SK-N-SH treated with all-trans-retinoic acid at 6 μM for 48 hours (cell line): ENCODE data around the gene FGD1.
A peak's percentile ranks its signal among the peaks of the same experiment; 100 is the strongest.

Experiments used
- ATAC-seq: fragments of 200-7000 bp; cut with Tn5 transposase; 3 replicates; pipeline ENCODE4 v1.9.1; 2020; ENCODE audit warnings: mild to moderate bottlenecking, moderate library complexity
- ARNTL ChIP-seq: fragments of 450-650 bp; formaldehyde crosslinking; IDR thresholded peaks from 2 replicates; pipeline ENCODE4 v1.5.0; 2020; ENCODE audit warnings: low read depth, mild to moderate bottlenecking, moderate library complexity, borderline replicate concordance
- BACH2 ChIP-seq: fragments of 250-450 bp; sonication (Bioruptor Pico); IDR thresholded peaks from 2 replicates; pipeline ENCODE4 v1.9.0; 2021; ENCODE audit warnings: mild to moderate bottlenecking, borderline replicate concordance
- CREB5 ChIP-seq: fragments of 250-450 bp; sonication (Bioruptor Pico); IDR thresholded peaks from 2 replicates; pipeline ENCODE4 v1.5.1; 2020; ENCODE audit warnings: low read depth, mild to moderate bottlenecking, moderate library complexity
- CSDC2 ChIP-seq: fragments of 250-450 bp; sonication (Bioruptor Pico); IDR thresholded peaks from 2 replicates; pipeline ENCODE4 v1.5.0; 2020; ENCODE audit warnings: mild to moderate bottlenecking, moderate library complexity
- ESRRG ChIP-seq: fragments of 250-450 bp; sonication (Bioruptor Pico); IDR thresholded peaks from 2 replicates; pipeline ENCODE4 v1.6.1; 2021; ENCODE audit warnings: mild to moderate bottlenecking
- GLIS3 ChIP-seq: fragments of 250-450 bp; sonication (Bioruptor Pico); IDR thresholded peaks from 2 replicates; pipeline ENCODE4 v1.5.0; 2020; ENCODE audit warnings: mild to moderate bottlenecking, moderate library complexity
- ISL1 ChIP-seq: fragments of 250-450 bp; sonication (Bioruptor Pico); IDR thresholded peaks from 2 replicates; pipeline ENCODE4 v2.1.2; 2022; ENCODE audit warnings: mild to moderate bottlenecking, moderate library complexity
- OSR1 ChIP-seq: fragments of 250-450 bp; sonication (Bioruptor Pico); IDR thresholded peaks from 2 replicates; pipeline ENCODE4 v1.8.0; 2022; ENCODE audit warnings: moderate library complexity, mild to moderate bottlenecking, inconsistent platforms
- POU6F1 ChIP-seq: fragments of 250-450 bp; sonication (Bioruptor Pico); IDR thresholded peaks from 2 replicates; pipeline ENCODE4 v1.8.0; 2021; ENCODE audit warnings: low read depth, mild to moderate bottlenecking, moderate library complexity, borderline replicate concordance
- PPARA ChIP-seq: fragments of 250-450 bp; sonication (Bioruptor Pico); IDR thresholded peaks from 2 replicates; pipeline ENCODE4 v1.5.0; 2020; ENCODE audit warnings: mild to moderate bottlenecking, borderline replicate concordance
- RARB ChIP-seq: fragments of 250-450 bp; sonication (Bioruptor Pico); IDR thresholded peaks from 2 replicates; pipeline ENCODE4 v1.8.0; 2021; ENCODE audit warnings: mild to moderate bottlenecking, moderate library complexity
- TCF4 ChIP-seq: fragments of 250-450 bp; sonication (Bioruptor Pico); IDR thresholded peaks from 2 replicates; pipeline ENCODE4 v1.8.0; 2021; ENCODE audit warnings: mild to moderate bottlenecking, moderate library complexity, borderline replicate concordance
- TOX ChIP-seq: fragments of 250-450 bp; sonication (Bioruptor Pico); IDR thresholded peaks from 2 replicates; pipeline ENCODE4 v1.8.0; 2021; ENCODE audit warnings: mild to moderate bottlenecking, moderate library complexity, borderline replicate concordance
- TSHZ2 ChIP-seq: fragments of 250-450 bp; sonication (Bioruptor Pico); IDR thresholded peaks from 2 replicates; pipeline ENCODE4 v1.5.0; 2020; ENCODE audit warnings: mild to moderate bottlenecking, moderate library complexity
- ZC3H10 ChIP-seq: fragments of 250-450 bp; sonication (Bioruptor Pico); IDR thresholded peaks from 2 replicates; pipeline ENCODE4 v1.5.1; 2021; ENCODE audit warnings: mild to moderate bottlenecking, moderate library complexity
- ZFP3 ChIP-seq: fragments of 250-450 bp; sonication (Bioruptor Pico); IDR thresholded peaks from 2 replicates; pipeline ENCODE4 v1.5.0; 2020; ENCODE audit warnings: mild to moderate bottlenecking, moderate library complexity
- ZFP30 ChIP-seq: fragments of 450-650 bp; formaldehyde crosslinking; IDR thresholded peaks from 2 replicates; pipeline ENCODE4 v1.5.0; 2022; ENCODE audit warnings: mild to moderate bottlenecking, moderate library complexity
- ZNF565 ChIP-seq: fragments of 450-650 bp; formaldehyde crosslinking; conservative IDR thresholded peaks from 2 replicates; pipeline ENCODE4 v1.5.0; 2020; ENCODE audit warnings: low read depth, mild to moderate bottlenecking, moderate library complexity
- ZNF8 ChIP-seq: fragments of 450-650 bp; formaldehyde crosslinking; IDR thresholded peaks from 2 replicates; pipeline ENCODE4 v1.5.0; 2020; ENCODE audit warnings: mild to moderate bottlenecking, moderate library complexity
- TF ChIP-seq, protein P1 (sequence below): fragments of 250-450 bp; sonication (Bioruptor Pico); IDR thresholded peaks from 2 replicates; pipeline ENCODE4 v1.8.0; 2020; ENCODE audit warnings: mild to moderate bottlenecking, moderate library complexity, borderline replicate concordance

The FGD1 gene

DNA sequence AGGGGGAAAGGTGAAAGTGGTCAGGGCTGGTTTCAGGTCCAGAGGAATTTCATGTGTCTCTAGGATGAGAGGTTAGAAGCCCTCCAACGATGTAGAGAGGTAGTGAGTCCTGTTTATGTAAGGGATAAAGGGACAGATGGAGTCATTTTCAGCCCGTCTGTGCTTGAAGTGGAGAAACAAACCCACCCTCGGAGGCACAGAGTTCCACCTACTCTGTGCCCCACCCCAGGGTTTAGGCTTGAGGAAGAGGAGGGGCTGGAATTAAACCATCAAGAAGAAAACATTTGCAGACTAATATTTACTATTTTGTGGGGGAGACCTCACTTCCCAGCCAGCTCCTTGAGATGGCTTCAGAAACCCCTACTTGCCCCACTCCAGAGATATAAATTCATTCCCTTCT is 33.1 kb upstream of the FGD1 start:
- no peak for ATAC-seq
- TF ChIP-seq PPARA (CRISPR knock-in tag) (no peak), RARB (CRISPR knock-in tag) (no peak), CSDC2 (CRISPR knock-in tag) (no peak), GLIS3 (CRISPR knock-in tag) (no peak), TCF4 (CRISPR knock-in tag) (no peak), ISL1 (CRISPR knock-in tag) (no peak), ZFP30 (CRISPR knock-in tag) (no peak), TSHZ2 (no peak), ARNTL (CRISPR knock-in tag) (no peak), ZFP3 (no peak), CREB5 (no peak), ZNF565 (CRISPR knock-in tag) (no peak)
- TF ChIP-seq, protein P1, sequence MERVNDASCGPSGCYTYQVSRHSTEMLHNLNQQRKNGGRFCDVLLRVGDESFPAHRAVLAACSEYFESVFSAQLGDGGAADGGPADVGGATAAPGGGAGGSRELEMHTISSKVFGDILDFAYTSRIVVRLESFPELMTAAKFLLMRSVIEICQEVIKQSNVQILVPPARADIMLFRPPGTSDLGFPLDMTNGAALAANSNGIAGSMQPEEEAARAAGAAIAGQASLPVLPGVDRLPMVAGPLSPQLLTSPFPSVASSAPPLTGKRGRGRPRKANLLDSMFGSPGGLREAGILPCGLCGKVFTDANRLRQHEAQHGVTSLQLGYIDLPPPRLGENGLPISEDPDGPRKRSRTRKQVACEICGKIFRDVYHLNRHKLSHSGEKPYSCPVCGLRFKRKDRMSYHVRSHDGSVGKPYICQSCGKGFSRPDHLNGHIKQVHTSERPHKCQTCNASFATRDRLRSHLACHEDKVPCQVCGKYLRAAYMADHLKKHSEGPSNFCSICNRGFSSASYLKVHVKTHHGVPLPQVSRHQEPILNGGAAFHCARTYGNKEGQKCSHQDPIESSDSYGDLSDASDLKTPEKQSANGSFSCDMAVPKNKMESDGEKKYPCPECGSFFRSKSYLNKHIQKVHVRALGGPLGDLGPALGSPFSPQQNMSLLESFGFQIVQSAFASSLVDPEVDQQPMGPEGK (CRISPR knock-in tag): no peak
- TF ChIP-seq, all 23 proteins: peak for 0

DNA sequence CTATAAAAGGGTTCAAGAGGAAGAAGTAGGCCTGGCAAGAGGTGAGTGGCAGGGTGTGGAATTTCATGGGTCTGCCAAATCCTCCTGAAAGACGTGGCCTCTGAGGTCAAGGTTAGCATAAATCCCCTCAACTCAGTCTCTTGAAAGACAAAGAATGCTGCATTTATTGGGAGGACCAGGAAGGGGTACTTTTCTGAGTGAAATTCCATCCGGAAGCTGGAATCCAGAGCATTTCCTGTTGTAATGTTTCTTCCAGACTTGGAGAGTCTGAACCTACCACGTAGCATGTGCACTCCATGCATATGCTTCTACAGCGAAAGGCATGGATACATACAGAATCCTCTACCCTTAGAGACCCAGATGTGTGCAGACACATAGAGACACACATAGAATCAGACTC is 13.4 kb upstream of the FGD1 start:
- no peak for TF ChIP-seq ZFP3
- no peak for TF ChIP-seq ZNF8 (CRISPR knock-in tag)
- TF ChIP-seq ZNF565 (CRISPR knock-in tag): no peak
- TF ChIP-seq BACH2 (CRISPR knock-in tag): no peak
- no peak for TF ChIP-seq PPARA (CRISPR knock-in tag)
- no peak for TF ChIP-seq ISL1 (CRISPR knock-in tag)
- TF ChIP-seq OSR1 (CRISPR knock-in tag): no peak
- TF ChIP-seq TCF4 (CRISPR knock-in tag): no peak
- TF ChIP-seq POU6F1 (CRISPR knock-in tag): no peak
- TF ChIP-seq, protein P1 (CRISPR knock-in tag): no peak
- TF ChIP-seq RARB (CRISPR knock-in tag): no peak
- no peak for TF ChIP-seq ESRRG (CRISPR knock-in tag)
- TF ChIP-seq CREB5: no peak
- no peak for TF ChIP-seq ZC3H10
- TF ChIP-seq TOX (CRISPR knock-in tag): no peak
- no peak for TF ChIP-seq TSHZ2
- TF ChIP-seq, all 23 proteins: peak for 0
- peak; percentile 62; the same call in 2 of the 3 replicates for ATAC-seq
